GM19240 (cell line): Measurements from ENCODE around the gene SEC63.
"Not testable (repeated sequence)": the region's sequence is repeated elsewhere in the genome, so short reads cannot be mapped to it uniquely, and the experiment has no call there.

Experiments
- DNase-seq: peaks from one replicate; pipeline ENCODE4 v3.0.0; 2011; ENCODE audit warnings: low spot score; ENCODE audit not compliant: insufficient read length

SEC63 gene

GRCh38 chr6:107931894-107932293, 26.1 kb downstream of the SEC63 start:
- no peak for DNase-seq

- DNase-seq: no peak
These were observed 29.0 kb downstream of the SEC63 start for GRCh38 chr6:107928984-107929383.

DNA sequence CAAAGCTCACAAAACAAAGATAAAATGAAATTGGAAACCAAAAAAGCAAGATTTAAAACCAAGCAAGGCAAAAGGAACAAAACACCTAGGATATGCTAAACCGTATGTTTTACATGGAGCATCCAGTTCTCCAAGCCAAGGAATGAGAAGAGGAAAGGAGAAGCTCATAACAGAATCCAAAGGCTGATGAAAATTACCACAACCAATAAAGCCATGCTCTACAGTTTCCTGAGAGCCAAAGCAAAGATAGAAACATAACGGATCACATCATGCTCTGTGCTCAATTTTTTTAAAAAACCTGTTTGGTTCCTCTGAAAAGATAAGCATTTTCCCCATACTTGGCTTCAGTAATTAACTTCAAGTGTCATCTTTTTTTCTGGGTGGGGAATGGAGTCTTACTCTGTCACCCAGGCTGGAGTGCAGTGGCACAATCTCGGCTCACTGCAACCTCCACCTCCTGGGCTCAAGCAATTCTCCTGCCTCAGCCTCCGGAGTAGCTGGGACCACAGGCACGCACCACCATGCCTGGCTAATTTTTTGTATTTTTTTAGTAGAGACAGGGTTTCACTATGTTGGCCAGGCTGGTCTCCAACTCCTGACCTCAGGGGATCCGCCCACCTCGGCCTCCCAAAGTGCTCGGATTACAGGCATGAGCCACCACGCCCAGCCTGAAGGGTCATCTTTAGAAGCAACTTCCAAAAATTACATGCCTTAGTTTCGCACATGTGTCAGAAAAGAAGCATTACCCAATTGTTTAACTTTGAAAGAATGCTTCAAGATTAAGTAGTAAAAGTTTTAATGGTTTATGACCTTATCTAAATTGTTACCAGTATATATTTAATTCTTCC, 31.1 kb downstream of the SEC63 start:
- not testable (repeated sequence) for DNase-seq

GRCh38 chr6:107917451-107918375, 40.3 kb downstream of the SEC63 start:
- DNase-seq: no peak

GRCh38 chr6:107916961-107917360, 41.0 kb downstream of the SEC63 start:
- DNase-seq: not testable (repeated sequence)

- DNase-seq: no peak
These were observed 46.3 kb downstream of the SEC63 start for GRCh38 chr6:107911692-107912091.

GRCh38 chr6:107894809-107895396, 63.1 kb downstream of the SEC63 start:
- DNase-seq: no peak

DNA sequence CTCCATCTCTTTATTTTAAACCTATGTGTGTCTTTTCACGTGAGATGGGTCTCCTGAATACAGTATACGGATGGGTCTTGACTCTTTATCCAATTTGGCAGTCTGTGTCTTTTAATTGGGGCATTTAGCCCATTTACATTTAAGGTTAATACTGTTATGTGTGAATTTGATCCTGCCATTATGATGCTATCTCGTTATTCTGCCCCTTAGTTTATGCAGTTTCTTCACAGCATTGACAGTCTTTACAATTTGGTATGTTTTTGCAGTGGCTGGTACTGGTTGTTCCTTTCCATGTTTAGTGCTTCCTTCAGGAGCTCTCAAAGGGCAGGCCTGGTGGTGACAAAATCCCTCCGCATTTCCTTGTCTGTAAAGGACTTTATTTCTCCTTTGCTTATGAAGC, 67.6 kb downstream of the SEC63 start:
- DNase-seq: not testable (repeated sequence)

DNA sequence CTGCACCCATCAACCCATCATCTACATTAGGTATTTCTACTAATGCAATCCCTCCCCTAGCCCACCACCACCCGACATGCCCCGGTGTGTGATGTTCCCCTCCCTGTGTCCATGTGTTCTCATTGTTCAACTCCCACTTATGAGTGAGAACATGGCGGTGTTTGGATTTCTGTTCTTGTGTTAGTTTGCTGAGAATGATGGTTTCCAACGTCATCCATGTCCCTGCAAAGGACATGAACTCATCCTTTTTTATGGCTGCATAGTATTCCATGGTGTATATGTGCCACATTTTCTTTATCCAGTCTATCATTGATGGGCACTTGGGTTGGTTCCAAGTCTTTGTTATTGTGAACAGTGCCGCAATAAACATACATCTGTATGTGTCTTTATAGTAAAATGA, 72.1 kb downstream of the SEC63 start:
- not testable (repeated sequence) for DNase-seq

- no peak for DNase-seq
These were observed 78.1 kb downstream of the SEC63 start for GRCh38 chr6:107879941-107880340.

GRCh38 chr6:107877968-107878367, 80.0 kb downstream of the SEC63 start:
- no peak for DNase-seq

- DNase-seq: no peak
These were observed 86.0 kb downstream of the SEC63 start for GRCh38 chr6:107871976-107872375.

GRCh38 chr6:107871512-107871911, 86.5 kb downstream of the SEC63 start:
- not testable (repeated sequence) for DNase-seq

- DNase-seq: no peak
These were observed 87.0 kb downstream of the SEC63 start for GRCh38 chr6:107871016-107871415.

DNA sequence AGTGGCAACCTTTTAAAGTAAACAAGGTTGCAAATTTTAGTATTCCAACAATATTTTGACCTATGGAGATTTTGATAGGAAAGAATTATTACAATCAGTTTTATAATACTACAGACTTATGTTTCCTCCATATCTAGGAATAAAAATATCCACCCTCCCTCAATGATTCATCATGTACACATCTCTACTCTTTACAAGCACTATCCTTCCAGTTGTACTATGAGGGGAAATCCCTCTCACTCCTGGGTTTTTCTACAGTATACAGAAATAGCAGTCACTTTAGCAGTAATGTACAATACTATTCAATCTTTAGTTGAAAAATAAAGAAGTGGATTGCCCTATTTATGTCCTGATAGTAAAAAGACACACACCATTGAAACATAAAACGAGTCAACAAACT, 87.6 kb downstream of the SEC63 start:
- DNase-seq: no peak

GRCh38 chr6:107869871-107870270, 88.1 kb downstream of the SEC63 start:
- DNase-seq: no peak

DNA sequence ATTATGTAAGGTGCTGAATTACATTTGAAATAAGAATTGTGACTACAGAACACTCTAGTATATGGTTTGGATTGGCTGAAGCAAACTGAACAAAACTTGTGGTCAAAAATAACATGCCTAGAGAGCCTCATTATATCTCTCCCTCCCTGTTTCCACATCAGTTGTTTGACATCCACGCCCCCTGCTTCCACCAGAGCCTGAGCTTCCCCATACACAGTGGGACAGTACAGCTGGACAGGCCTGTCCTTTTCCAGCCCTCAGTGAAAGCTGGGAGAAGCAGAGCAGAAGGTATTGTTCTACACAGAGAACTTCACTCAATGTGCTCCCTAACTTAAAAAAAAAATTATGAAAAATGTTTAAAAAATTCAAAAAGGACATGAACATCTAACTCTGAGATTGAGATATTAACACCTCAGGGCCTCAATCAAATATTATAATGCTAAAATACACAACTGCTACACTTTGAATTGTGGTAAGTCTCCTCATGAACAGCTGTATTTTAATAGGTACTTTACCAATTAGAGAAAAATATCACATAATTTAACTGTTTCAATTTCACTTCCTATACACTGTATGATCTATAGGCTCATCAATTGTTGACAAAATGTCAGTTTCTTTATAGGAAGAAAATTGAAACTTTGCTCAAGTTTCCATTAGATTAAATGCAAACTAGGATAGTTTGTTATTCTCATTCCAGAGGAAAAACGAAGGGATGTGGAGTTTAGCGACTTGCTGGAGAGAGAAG, 89.0 kb downstream of the SEC63 start:
- DNase-seq: no peak

DNA sequence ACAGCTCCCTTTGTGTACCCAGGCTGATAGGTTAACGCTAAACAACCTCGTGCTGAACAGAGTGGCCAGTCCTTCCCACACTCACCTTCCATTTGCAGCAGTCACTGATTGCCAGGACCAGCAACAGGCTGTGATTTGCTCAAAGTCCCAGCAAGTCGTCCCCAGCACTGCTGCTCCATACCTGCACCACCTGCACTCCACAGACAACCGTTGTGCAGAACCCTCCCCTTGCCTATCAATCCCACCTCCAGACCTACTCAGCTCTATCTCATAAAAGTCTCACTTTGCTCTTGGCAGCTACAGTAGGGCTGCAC, 90.7 kb downstream of the SEC63 start:
- no peak for DNase-seq

DNA sequence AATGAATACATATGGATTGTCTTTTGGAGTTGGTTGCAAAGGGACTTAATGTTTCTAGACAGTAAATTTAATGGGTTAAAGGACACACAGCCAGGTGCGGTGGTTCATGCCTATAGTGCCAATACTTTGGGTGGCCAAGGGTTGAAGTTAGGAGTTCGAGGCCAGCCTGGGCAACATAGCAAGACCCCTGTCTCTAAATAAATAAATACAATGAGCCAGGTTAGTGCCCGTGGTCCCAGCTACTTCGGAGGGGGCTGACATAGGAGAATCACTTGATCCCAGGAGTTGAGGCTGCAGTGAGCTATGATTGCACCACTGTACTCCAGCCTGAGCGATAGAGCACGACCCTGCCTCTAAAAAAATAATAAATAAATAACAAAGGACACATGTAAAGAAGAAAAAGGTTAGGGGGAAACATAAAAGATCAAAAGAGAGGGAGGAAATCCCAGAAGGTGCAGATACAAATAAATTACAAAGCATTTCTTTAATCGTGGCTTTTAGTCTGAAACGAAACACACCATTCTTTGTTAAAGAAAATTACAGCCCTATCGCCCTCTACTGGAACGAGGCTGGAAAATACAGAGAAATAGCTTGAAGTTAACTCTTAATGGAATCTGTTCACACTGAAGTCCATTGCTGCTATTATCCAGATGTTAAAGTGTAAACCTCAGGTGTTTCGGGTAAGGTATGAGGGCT, 91.3 kb downstream of the SEC63 start:
- no peak for DNase-seq

GRCh38 chr6:107864226-107865127, 93.5 kb downstream of the SEC63 start:
- no peak for DNase-seq
